Measurements from ENCODE around the gene ARMH4.
A peak's percentile ranks its signal among the peaks of the same experiment; 100 is the strongest.

ARMH4 gene

DNA sequence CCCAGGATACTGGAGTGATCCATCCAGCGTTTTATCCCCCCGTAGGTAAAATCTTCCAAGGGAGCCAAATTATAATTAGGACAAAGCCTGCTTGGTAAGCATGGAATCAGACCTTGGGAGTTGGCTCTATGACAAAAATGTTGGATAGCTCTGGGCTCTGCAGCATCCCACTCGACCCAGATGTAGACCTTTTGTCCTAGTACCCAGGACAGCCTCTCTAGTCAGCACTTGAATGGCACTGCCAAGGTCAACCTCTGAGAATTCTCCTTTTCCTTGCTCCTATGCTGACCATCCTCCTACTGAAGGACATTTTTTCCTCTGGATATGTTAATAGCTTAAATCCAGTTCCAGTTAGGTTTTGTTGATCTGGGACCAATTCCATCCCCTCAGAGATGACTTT is 181.4 kb downstream of the ARMH4 start:
- H3K9me3 ChIP-seq (ENCODE audit: control insufficient read depth, insufficient read depth, low read length) = no peaks in the 10 kb centered on the region
- H3K36me3 ChIP-seq (ENCODE audit: control insufficient read depth, insufficient read depth, low read length) = no peaks in the 10 kb centered on the region
- no peaks in the 10 kb centered on the region for H3K27me3 ChIP-seq (ENCODE audit: control insufficient read depth, insufficient read depth, low read length)
- WGBS (ENCODE audit: insufficient coverage, insufficient read length) = no CpG with 5 or more reads among the region's 3 CpGs
- H3K4me1 ChIP-seq (ENCODE audit: control insufficient read depth, insufficient read depth, low read length) = no peaks in the 10 kb centered on the region
- H3K27ac ChIP-seq (ENCODE audit: low read length) = no peak overlapping the region
- H3K4me3 ChIP-seq (ENCODE audit: low read length) = no peak overlapping the region
- DNase-seq (ENCODE audit: low read depth, low spot score) = no peak

DNA sequence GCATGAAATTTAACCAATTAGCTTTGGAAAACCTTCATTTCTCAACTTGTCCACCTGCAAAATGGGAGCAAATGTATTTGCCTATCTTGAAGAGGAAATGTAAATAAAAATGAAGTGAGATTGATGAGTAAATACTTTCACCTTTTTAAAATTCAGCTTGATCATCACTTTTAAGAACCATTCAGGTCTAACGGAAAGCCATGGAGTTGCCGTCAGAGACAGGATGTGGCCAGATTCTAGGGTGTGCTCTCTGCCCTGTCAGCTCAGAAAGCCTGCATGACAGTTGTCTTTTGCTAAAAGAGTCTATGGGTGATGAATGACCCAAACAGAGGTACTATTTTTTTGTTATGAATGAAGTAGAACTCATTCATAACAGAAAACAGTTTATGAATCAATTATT is 181.8 kb downstream of the ARMH4 start:
- DNase-seq (ENCODE audit: low read depth, low spot score) = no peak
- Histone ChIP-seq H3K9me3 (ENCODE audit: control insufficient read depth, insufficient read depth, low read length) (no peaks in the 10 kb centered on the region), H3K36me3 (ENCODE audit: control insufficient read depth, insufficient read depth, low read length) (no peaks in the 10 kb centered on the region), H3K27me3 (ENCODE audit: control insufficient read depth, insufficient read depth, low read length) (no peaks in the 10 kb centered on the region), H3K4me3 (ENCODE audit: low read length) (no peak overlapping the region), H3K27ac (ENCODE audit: low read length) (no peak overlapping the region), H3K4me1 (ENCODE audit: control insufficient read depth, insufficient read depth, low read length) (no peaks in the 10 kb centered on the region)
- WGBS (ENCODE audit: insufficient coverage, insufficient read length) = no CpG with 5 or more reads among the region's 2 CpGs

DNA sequence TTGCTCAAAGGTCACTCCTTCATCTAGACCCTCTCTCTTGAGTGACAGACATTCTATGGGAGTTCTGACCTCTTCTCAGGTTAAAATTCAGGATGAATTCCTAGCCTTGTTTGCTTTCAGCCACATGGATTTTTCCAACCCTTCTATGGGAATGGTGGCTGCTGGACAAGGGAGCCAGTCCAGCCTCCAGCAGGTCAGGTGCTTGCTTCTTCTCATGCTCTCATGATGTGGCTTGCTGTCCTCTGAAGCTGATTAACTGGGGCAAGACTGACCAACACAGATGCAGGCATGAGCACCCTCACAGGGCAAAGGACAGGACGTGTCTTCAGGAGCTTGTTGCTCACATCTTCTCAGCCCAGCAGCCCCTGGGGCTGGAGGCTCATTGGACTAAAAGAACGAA is 188.9 kb downstream of the ARMH4 start:
- Histone ChIP-seq H3K36me3 (ENCODE audit: control insufficient read depth, insufficient read depth, low read length) (no peaks in the 10 kb centered on the region), H3K27ac (ENCODE audit: low read length) (no peak overlapping the region), H3K27me3 (ENCODE audit: control insufficient read depth, insufficient read depth, low read length) (no peaks in the 10 kb centered on the region), H3K4me1 (ENCODE audit: control insufficient read depth, insufficient read depth, low read length) (no peaks in the 10 kb centered on the region), H3K9me3 (ENCODE audit: control insufficient read depth, insufficient read depth, low read length) (no peaks in the 10 kb centered on the region), H3K4me3 (ENCODE audit: low read length) (no peak overlapping the region)
- no peak for DNase-seq (ENCODE audit: low read depth, low spot score)
- WGBS (ENCODE audit: insufficient coverage, insufficient read length) = no CpG with 5 or more reads among the region's 2 CpGs

DNA sequence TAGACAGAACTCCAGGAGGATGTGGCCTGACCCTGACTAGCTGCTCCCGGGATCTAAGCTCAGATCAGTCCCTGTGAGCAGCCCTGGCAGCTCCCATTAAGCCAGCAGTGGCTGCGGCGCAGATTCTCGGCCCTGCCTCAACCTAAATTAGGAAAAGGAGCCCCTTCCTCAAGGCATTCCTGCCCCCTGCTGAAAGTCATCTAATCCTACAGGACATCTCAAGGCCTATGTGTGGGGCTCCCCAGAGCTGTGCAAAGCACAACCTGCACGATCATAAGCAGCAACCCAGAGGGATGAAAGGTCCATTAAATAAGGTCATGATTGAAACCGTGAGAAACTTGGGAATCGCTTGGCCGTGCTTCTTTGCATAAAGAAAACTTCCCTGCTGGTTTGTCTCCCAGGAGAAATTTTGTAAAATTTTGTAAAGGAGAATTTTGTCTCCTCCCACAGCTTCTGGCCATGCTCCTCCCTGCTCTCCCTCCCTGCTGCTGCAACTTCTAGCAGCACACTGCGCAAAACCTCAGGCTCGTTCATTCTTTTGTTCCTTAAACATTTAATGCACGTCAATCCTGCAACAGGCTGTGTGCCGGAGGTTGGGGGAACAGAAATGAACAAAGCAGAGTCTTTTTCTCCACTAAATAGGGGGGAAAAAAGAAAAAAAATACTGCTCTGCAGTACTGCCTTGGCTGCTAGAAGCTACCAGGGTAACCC is 189.5 kb downstream of the ARMH4 start:
- H3K4me3 ChIP-seq (ENCODE audit: low read length) = no peak overlapping the region
- no CpG with 5 or more reads among the region's 12 CpGs for WGBS (ENCODE audit: insufficient coverage, insufficient read length)
- no peak overlapping the region for H3K27ac ChIP-seq (ENCODE audit: low read length)
- H3K4me1 ChIP-seq (ENCODE audit: control insufficient read depth, insufficient read depth, low read length) = no peaks in the 10 kb centered on the region
- H3K36me3 ChIP-seq (ENCODE audit: control insufficient read depth, insufficient read depth, low read length) = no peaks in the 10 kb centered on the region
- no peaks in the 10 kb centered on the region for H3K9me3 ChIP-seq (ENCODE audit: control insufficient read depth, insufficient read depth, low read length)
- peak; percentile 67 for DNase-seq (ENCODE audit: low read depth, low spot score)
- no peaks in the 10 kb centered on the region for H3K27me3 ChIP-seq (ENCODE audit: control insufficient read depth, insufficient read depth, low read length)

DNA sequence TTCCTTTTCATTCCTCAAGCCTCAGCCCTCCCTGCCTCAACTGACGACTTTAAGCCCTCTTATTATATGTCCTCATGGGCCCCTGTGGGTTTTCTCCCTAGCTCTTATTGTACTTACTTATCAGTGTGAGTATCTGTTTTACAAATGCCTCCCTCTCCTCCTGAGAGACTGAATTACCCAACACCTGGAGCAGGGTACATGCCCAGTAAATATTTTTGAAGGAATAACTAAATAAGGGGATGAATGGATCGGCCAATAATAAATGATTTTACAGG is 190.3 kb downstream of the ARMH4 start:
- H3K4me3 ChIP-seq (ENCODE audit: low read length) = no peak overlapping the region
- DNase-seq (ENCODE audit: low read depth, low spot score) = no peak
- no peak overlapping the region for H3K27ac ChIP-seq (ENCODE audit: low read length)
- no CpG with 5 or more reads among the region's 2 CpGs for WGBS (ENCODE audit: insufficient coverage, insufficient read length)
- H3K36me3 ChIP-seq (ENCODE audit: control insufficient read depth, insufficient read depth, low read length) = no peaks in the 10 kb centered on the region
- no peaks in the 10 kb centered on the region for H3K9me3 ChIP-seq (ENCODE audit: control insufficient read depth, insufficient read depth, low read length)
- H3K27me3 ChIP-seq (ENCODE audit: control insufficient read depth, insufficient read depth, low read length) = no peaks in the 10 kb centered on the region
- no peaks in the 10 kb centered on the region for H3K4me1 ChIP-seq (ENCODE audit: control insufficient read depth, insufficient read depth, low read length)

DNA sequence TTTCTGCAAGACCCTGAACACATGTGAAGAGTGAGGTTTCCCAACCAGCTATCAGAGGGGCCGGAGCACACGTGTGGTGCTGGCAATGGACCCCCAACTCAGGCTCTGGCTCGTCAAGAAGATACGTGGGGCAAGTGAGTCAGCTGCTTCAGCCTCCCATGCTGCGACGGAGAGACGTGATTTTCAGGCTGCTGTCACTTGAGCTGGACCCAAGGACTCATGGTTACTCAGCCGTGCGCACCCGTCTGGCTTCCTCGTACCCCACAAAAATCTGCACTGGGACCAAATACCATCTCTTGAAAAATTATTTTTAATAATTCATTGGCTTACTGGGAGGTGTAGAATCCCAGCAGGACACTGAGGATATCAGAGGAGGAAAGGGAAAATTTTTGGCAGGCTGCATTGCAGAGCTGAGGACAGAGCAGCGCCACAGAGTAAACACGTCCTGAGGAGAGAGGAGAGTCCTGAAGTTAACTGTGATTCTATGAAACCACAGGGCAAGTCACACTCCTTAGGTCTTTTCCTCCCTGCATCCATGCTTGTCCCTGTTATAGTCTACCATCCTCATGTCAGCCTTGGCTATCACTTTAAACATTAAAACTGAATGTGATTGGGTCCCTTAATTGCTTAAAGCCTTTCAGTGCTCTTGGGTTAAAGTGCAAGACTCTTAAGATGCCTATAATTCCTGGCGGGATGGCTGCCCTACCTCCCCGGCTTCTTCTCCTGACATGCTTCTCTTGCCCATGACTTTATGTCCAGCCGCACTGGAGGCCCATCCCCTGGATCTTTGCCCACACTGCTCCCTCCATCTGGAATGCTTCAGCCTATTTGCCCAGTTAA is 190.8 kb downstream of the ARMH4 start:
- WGBS (ENCODE audit: insufficient coverage, insufficient read length) = no CpG with 5 or more reads among the region's 16 CpGs
- no peaks in the 10 kb centered on the region for H3K9me3 ChIP-seq (ENCODE audit: control insufficient read depth, insufficient read depth, low read length)
- DNase-seq (ENCODE audit: low read depth, low spot score) = no peak
- H3K27ac ChIP-seq (ENCODE audit: low read length) = no peak overlapping the region
- H3K4me3 ChIP-seq (ENCODE audit: low read length) = no peak overlapping the region
- no peaks in the 10 kb centered on the region for H3K4me1 ChIP-seq (ENCODE audit: control insufficient read depth, insufficient read depth, low read length)
- no peaks in the 10 kb centered on the region for H3K36me3 ChIP-seq (ENCODE audit: control insufficient read depth, insufficient read depth, low read length)
- H3K27me3 ChIP-seq (ENCODE audit: control insufficient read depth, insufficient read depth, low read length) = no peaks in the 10 kb centered on the region

DNA sequence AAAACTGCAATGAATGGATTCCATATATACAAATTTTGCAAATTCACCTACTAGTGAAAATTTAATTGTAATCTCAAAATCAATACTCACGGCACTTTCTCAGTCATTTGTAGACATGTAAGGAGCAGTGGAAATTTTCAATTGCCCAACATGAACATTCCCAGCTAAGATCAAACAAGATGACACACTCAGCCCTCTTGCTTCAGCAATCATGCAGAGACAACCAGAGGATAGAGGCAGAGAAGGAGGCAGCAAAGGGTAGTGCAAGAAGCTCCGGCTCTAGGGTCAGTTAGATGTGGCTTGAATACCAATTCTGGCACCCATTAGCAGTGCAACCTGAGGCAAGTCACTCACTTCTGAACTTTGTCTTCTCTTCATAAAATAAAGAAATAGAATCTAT is 194.6 kb downstream of the ARMH4 start:
- no peaks in the 10 kb centered on the region for H3K9me3 ChIP-seq (ENCODE audit: control insufficient read depth, insufficient read depth, low read length)
- no peak for DNase-seq (ENCODE audit: low read depth, low spot score)
- H3K36me3 ChIP-seq (ENCODE audit: control insufficient read depth, insufficient read depth, low read length) = no peaks in the 10 kb centered on the region
- H3K4me1 ChIP-seq (ENCODE audit: control insufficient read depth, insufficient read depth, low read length) = no peaks in the 10 kb centered on the region
- WGBS (ENCODE audit: insufficient coverage, insufficient read length) = no CpG with 5 or more reads among the region's 2 CpGs
- no peak overlapping the region for H3K27ac ChIP-seq (ENCODE audit: low read length)
- no peaks in the 10 kb centered on the region for H3K27me3 ChIP-seq (ENCODE audit: control insufficient read depth, insufficient read depth, low read length)
- no peak overlapping the region for H3K4me3 ChIP-seq (ENCODE audit: low read length)

All from iPS DF 6.9 (cell line).